BJ (cell line): ENCODE results near the gene AKAP5. TPM values are rescaled to one million over a fixed set of nuclear protein-coding genes. Genes with fewer than 3 reads are reported as not detected.

Experiments used
- CTCF ChIA-PET: fragments of 350-600 bp; formaldehyde crosslinking; extraction: SDS; loops from one replicate; lab custom pipeline; 2021; ENCODE audit warnings: antibody characterized with exemption, inconsistent platforms; lab: Yijun Ruan, JAX
- POLR2A ChIA-PET: fragments of 300-600 bp; sonication (Branson Sonifier 250); formaldehyde crosslinking; extraction: SDS; loops from one replicate; lab custom pipeline; 2021; ENCODE audit warnings: antibody characterized with exemption; lab: Charles Lee
- DNase-seq: peaks from one replicate; pipeline ENCODE4 v3.0.0-alpha.2; 2011; ENCODE audit warnings: low read depth
- H3K27me3 ChIP-seq: 2 replicates; pipeline ENCODE4 v1.6.0; 2011; ENCODE audit warnings: low read length; ENCODE audit not compliant: control insufficient read depth, insufficient read depth
- H3K36me3 ChIP-seq: 2 replicates; pipeline ENCODE4 v1.5.1; 2011; ENCODE audit warnings: low read length; ENCODE audit not compliant: control insufficient read depth, insufficient read depth
- H3K4me3 ChIP-seq: 2 replicates; pipeline ENCODE4 v1.5.1; 2011; ENCODE audit warnings: low read depth, mild to moderate bottlenecking, control low read depth, low read length
- CTCF ChIP-seq: IDR thresholded peaks from 2 replicates; pipeline ENCODE4 v1.5.1; 2011; ENCODE audit warnings: low read depth, mild to moderate bottlenecking, control low read depth, inconsistent platforms, low read length, moderate library complexity; ENCODE audit not compliant: insufficient read depth
- polyA plus RNA-seq: library from polyadenylated mRNA; depleted of rRNA; stranded (reverse); fragments of >200 nt; gene quantifications from 2 replicates; pipeline ENCODE4 v1.2.3, GENCODE V29; 2011

The AKAP5 gene
- polyA plus RNA-seq, 1 experiment = 0.17 TPM

DNA sequence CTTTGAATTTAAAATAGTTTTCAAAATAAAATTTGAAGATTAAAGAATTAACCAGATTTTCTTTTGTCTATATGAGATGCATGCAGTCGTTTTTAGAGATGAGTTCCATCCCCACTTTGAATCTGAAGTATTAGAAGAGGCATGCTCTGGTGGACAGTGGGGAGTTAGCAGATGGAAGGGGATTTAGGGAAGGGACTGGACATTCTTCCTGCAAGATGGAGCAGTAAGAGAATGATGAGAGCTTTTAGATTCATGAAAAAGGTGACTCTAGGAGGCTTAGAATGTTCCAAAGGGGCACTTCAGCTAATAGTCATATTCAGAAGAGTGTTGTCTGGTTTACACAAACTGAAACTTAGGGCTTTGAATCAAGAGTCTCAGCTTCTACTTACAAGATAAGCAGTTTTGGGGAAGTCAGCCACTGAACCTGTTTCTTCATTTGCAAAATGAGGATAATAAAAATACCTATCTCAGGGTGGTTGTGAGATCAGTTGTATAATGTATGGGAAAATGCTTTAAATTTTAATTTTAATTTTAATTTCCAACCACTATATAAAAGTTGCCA is 43.0 kb downstream of the AKAP5 start:
- DNase-seq = no peak
- ChIA-PET CTCF (interaction anchor here (1.1 to 3.9 kb wide), 3 partner anchors 80 to 165 kb away, joined by 3 to 23 read pairs (median 6); no protein-coding TSS in a partner anchor), POLR2A (no interaction called here)
- Histone ChIP-seq H3K36me3 (no peaks in the 10 kb centered on the region), H3K4me3 (no peak overlapping the region), H3K27me3 (no peaks in the 10 kb centered on the region)
- no peak for TF ChIP-seq CTCF

- H3K36me3 ChIP-seq = no peaks in the 10 kb centered on the region
- DNase-seq = no peak
- ChIA-PET CTCF (interaction anchor here (1.1 to 3.9 kb wide), 5 partner anchors 16 to 165 kb away, joined by 3 to 23 read pairs (median 3); no protein-coding TSS in a partner anchor), POLR2A (interaction anchor here (0.6 kb wide), 1 partner anchor 82 kb away, joined by 3 read pairs; no protein-coding TSS in a partner anchor)
- TF ChIP-seq CTCF = no peak
- no peak overlapping the region for H3K4me3 ChIP-seq
- no peaks in the 10 kb centered on the region for H3K27me3 ChIP-seq
These were observed 43.7 kb downstream of the AKAP5 start for GRCh38 chr14:64509036-64509435.

DNA sequence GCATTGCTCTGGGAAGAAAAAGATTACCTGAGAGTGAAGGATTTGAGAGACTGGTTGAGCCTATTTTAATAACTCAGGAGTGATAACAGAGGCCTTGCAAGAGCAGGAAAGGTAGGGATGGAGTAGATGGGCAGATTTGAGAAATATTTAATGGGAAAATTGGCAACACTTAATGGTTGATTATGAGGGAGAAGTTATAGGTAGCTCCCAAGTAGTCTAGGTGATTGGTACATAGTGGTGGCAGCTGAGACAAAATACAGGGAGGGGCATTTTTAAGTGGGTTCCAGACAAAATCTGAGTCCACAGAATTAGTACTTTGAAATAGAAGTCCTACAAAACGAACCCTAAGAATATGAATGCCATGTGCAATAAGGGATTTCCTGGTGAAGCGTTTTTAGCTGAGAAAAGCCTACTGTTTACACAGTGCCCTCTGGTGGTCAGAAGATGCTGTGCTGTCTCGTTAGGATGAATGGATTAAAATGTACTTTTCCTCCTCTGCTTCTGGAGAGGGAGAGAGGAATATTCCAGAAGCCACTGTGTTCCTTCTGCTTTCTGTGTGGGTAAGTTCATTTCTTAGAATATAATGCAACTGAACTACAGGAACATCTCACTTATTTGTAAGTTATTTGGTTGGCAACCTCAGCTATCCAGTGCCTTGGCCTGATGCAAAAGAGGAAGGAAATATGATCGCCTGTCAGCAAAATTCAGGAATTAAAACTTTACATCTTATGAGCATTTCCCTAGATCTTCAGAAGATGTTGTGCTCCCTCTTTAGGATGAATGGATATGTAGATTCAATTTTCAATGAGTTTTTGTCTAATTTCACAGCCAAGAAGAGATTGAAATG is 45.7 kb downstream of the AKAP5 start:
- CTCF ChIA-PET = interaction anchor here (0.6 to 3.9 kb wide), 28 partner anchors 10 to 791 kb away, joined by 3 to 26 read pairs (median 4); no protein-coding TSS in a partner anchor
- no peak overlapping the region for H3K4me3 ChIP-seq

GRCh38 chr14:64513271-64513670 is 48.0 kb downstream of the AKAP5 start:
- H3K27me3 ChIP-seq = no peaks in the 10 kb centered on the region
- no peak for DNase-seq
- TF ChIP-seq CTCF = no peak
- POLR2A ChIA-PET = no interaction called here
- CTCF ChIA-PET = interaction anchor here (0.6 to 1.1 kb wide), 2 partner anchors 55 to 124 kb away, joined by 3 read pairs; no protein-coding TSS in a partner anchor
- H3K4me3 ChIP-seq = no peak overlapping the region
- no peaks in the 10 kb centered on the region for H3K36me3 ChIP-seq

More for the DNA sequence above, 45.7 kb downstream of the AKAP5 start:
- TF ChIP-seq CTCF = peak; percentile 90
- DNase-seq = no peak
- Histone ChIP-seq H3K27me3 (no peaks in the 10 kb centered on the region), H3K36me3 (no peaks in the 10 kb centered on the region)
- POLR2A ChIA-PET = interaction anchor here (0.6 kb wide), 1 partner anchor 124 kb away, joined by 4 read pairs; no protein-coding TSS in a partner anchor

- Histone ChIP-seq H3K27me3 (no peaks in the 10 kb centered on the region), H3K4me3 (no peak overlapping the region), H3K36me3 (no peaks in the 10 kb centered on the region)
- CTCF ChIA-PET = interaction anchor here (0.9 to 1.9 kb wide), 4 partner anchors 9 to 156 kb away, joined by 3 to 8 read pairs (median 4); no protein-coding TSS in a partner anchor
- TF ChIP-seq CTCF = no peak
- POLR2A ChIA-PET = interaction anchor here (0.7 kb wide), 1 partner anchor 10 kb away, joined by 4 read pairs; no protein-coding TSS in a partner anchor
- no peak for DNase-seq
These were observed 49.8 kb downstream of the AKAP5 start for GRCh38 chr14:64515053-64515452.
